GM19455 (cell line): ENCODE data around the gene COL16A1.

Experiments used
- ATAC-seq: cut with Tn5 transposase; IDR thresholded peaks from one replicate; pipeline ENCODE4 v1.9.1; 2021; ENCODE audit not compliant: unreplicated experiment

COL16A1 gene

DNA sequence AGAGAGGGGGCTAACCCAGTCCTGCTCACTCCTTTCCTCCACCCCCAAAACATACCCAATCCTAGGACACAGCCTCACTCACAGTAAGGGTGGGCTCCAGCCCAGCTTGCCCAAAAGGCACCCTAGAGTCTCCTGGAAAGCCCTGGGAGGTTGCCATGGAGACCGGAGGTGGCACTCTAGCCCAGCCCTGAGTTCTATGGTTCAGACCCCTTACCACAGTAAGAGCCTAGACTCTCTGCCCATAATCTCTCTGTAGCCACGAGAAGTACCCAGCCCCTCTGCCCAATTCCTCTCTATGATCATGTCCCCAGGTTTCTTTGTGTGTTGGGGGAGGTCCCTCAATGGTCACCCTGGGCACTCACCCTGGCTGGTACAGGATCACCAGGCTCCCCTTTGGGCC, 14.4 kb downstream of the COL16A1 start:
- ATAC-seq, result no peak

DNA sequence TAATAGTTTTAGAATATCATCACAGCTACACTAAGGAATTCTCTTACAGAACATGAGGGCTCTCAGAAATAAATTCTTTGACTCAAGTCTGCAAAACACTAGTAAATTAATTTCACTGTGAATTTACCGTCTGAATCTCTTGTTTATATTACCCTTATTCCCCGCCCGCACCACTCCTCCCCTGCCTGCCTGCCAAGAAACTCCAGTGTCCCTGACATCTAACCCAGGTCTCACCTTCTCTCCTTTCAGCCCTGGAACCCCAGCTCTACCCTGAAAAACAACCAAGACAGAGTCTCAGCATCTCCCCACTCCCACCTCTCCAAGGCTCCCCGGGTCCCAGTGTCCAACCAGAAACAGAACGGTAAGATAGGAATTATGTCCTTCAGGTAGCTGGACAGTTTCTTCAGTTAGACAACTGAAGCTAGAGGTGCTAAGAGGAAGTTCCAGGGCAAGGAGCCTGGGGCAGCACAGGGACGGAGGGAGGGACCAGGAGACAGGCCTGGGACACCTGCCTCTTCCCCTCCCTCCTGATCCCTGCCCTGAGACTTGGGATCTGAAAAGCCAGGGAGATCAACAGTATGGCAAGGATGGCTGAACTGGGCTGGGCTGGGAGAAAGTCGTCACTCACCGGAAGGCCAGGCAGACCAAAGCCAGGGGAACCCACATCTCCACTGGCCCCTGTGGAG, 15.4 kb downstream of the COL16A1 start:
- no peak for ATAC-seq

GRCh38 chr1:31687601-31688000, 16.2 kb downstream of the COL16A1 start:
- no peak for ATAC-seq

DNA sequence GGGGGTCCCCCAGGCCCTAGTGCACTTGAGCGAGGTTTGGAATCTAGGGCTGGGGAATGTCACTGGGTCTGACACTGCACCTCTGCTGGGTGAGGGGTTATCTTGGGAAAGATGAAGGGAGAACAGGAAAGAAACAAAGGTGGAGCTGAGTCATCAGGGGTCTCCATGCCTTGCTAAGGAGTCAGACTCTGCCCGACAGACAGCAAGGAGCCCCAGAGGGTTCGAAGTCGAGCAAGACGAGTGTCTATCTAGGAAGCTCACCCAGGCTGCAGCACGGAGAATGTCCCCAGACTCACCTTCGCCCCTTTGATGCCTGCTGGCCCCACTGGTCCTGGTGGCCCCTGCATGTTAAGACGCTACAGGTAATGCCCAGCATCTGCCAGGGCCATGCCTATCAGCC, 18.0 kb downstream of the COL16A1 start:
- ATAC-seq, result no peak

- ATAC-seq, result no peak
Observed at GRCh38 chr1:31683997-31684396, 19.8 kb downstream of the COL16A1 start.

DNA sequence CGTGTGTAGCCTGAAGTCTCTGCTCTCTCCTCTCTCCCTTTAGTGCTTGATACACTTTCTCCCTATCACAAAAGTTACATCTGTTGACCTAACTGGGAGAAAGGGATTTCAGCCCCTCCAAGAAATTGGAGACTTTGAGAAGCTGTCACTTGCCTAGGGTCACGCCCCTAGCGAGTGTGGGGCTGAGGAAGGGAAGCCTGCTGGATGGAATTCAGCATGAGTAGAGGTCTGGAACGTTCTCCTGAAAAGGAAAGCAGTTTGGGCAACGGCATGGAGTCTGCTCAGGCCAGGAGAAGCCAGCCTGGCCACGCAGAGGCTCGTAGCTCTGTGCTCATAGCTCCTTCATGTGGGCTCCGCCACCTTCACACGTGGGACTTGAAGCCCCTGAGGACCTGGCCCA, 22.4 kb downstream of the COL16A1 start:
- no peak for ATAC-seq

GRCh38 chr1:31679676-31680230, 24.1 kb downstream of the COL16A1 start:
- ATAC-seq, result no peak

DNA sequence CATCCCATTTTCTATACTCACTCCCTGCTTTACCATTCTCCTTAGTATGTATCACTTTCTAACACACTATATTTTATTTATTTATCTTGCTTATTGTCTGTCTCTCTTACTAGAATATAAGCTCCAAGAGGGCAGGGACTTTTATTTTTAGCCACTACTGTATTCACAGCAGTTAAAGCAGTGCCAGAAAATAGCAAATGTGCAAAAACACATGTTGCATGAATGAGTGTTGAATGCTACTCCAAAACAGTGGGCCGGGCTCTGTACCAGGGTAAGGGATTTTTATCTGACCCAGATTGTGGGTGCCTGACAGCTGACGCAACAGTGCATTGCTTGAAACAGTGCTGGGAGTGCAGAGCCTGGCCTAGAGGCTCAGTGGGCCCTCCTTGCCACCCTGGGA, 24.7 kb downstream of the COL16A1 start:
- ATAC-seq, result no peak

DNA sequence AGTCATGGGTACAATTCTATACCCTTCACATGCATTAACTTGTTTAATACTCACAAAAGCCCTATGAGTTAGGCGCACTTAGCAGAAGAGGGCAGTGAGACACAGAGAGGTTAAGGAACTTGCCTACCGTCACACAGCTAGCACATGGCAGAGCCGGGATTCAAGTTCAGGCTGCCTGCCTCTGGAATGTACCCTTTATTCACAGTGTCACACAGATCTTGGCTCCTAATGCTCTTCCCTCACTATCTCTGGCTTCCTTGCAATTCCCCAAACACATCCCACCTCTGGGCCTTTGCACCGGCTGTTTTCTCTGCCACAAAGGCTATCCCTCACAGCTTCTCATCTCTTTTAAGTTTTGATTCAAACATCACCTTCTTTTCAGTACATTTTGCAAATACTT, 25.1 kb downstream of the COL16A1 start:
- no peak for ATAC-seq

- ATAC-seq, result no peak
Observed at GRCh38 chr1:31677949-31678348, 25.9 kb downstream of the COL16A1 start.

DNA sequence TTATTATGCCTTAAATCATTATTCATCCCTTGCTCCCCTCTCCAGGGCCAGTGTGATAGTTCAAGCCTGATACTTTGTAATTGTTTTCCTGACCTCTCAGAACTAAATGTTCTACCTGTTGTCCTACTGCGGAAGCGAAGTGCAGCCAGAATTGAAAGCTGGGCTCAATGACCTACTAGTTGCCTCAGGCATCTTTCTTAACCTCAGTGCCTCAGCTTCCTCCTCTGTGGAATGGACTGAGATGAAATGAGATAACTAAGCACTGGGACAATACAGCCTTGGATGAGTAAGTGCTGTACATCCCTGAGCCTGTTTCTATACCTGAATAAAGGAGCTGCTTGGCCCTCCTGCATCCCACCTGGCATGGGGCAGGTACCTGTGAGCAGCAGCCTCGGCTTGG, 26.4 kb downstream of the COL16A1 start:
- no peak for ATAC-seq

- no peak for ATAC-seq
Observed at GRCh38 chr1:31675756-31676155, 28.1 kb downstream of the COL16A1 start.

DNA sequence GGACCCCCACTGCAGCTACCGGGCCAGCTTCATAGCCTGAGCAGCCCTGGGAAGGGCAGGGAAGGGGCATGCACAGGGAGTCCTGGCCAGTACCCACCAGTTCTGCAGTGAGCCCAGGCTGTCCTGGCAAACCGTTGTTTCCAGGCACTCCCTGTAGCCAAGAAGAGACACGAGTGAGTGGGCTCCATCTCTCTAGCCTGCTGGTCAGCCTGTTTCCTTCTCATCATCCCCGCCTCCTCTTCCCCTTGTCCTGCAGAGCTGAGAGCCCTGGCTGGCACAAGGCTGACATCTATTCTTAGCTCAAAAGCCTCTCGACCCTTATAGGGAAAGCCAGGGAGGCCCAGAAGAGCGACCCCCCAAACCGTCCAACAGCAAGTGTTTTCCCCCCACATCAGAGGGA, 28.7 kb downstream of the COL16A1 start:
- ATAC-seq, result no peak

- no peak for ATAC-seq
Observed at GRCh38 chr1:31674626-31675025, 29.2 kb downstream of the COL16A1 start.

DNA sequence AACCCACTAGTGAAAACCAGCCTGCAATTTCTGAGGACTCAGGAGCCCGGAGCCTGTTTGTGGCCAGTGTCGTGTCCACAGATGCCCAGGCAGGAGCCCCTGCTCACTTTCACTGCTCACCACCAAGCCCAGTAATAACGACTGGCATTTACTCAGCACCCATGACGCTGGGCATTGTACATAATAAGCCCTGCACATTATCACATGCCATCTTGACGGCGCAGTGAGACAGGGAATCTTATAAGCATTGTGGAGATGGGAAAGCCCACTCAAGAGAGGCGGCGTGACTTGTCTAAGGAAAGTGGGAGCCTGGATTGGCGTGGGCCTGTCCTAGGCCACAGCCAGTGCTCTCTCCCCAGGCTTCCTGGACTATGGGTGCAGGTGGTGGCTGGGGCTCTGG, 30.4 kb downstream of the COL16A1 start:
- ATAC-seq, result no peak

GRCh38 chr1:31672986-31673385, 30.8 kb downstream of the COL16A1 start:
- ATAC-seq, result no peak

DNA sequence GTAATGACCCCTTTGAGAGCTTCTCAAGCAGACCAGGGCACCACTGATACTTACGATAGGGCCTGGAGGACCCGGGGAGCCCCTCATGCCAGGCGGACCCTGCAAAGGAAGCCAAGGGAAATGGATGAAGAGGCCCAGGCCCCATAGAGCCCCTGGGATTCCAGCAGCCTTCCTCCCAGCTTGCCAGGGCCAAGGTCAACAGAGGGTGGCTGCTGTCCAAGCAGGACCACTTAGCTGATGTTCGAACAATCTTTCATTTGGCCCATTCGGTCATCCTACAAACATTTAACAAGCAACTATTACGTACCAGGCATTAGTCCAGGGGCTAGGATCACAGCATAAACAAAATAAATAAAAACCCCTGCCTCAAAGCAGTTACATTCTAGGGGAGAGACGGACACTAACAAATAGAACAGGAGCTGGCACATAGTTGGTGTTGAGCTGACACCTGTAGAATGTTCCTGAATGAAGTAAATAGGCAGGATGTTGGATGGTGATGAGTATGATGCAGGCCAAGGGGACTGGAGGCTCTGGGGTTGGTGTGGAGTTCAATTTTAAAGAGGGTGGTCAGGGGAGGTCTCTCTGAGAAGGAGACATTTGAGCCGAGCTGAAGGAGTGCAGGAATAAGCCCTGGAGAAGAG, 32.1 kb downstream of the COL16A1 start:
- ATAC-seq, result no peak

DNA sequence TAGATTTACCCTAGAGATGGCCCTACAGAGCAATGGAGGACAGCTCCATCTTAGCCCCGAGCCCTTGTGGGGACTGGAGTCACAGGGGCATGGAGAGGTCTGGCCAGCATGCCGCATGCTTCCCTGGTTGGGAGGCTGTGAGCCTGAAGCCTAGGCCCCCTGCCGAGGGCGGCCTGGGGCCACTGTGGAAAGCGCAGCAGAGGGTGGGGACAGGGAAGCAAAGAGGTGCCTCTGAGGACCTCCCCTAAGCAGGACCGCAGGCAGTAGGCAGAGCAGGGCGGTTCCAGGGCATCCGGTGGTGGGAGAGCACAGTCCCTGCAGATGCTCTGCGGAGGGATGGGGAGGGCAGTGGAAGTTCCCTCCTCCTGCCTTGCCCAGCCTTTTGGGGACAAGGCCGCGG, 32.7 kb downstream of the COL16A1 start:
- ATAC-seq, result no peak

GRCh38 chr1:31670593-31670964, 33.2 kb downstream of the COL16A1 start:
- no peak for ATAC-seq

DNA sequence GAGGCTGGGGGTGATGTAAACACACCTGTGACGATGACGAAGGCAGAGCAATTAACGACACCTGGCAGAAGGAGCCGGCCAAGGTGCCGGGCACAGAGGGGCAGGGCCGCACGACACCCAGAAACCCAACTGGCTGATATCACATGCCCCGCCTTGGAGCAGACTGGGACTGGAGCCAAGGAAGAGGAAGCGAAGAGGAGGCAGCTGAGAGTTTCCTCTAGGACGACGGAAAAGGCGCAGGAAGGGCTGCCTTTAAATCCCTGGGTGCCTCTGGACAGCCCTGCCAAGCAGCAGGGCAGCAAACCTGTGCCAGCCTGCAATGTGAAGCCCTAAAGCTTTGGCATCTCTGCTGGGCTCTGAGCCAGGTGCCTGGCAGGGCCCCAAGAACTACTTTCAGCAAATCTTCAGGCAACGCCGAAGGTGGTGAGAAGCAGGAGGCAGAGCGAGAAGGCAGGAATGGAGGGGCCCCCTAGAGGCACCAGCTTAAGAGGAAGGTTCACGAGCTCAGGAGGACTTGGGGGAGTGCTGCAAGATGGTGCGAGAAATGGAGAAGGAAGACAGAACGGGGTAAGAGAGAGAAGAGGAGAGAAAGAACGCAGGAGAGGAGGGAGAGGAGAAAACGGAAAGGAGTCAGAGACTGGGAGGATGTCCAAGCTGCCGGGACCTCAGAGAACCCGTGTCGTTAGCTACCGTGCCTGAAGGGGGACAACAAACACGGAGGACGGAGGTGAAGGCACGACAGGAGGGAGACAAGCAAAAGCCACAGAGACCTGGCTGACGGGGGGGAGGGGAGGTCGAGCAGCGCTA, 33.8 kb downstream of the COL16A1 start:
- ATAC-seq, result no peak

DNA sequence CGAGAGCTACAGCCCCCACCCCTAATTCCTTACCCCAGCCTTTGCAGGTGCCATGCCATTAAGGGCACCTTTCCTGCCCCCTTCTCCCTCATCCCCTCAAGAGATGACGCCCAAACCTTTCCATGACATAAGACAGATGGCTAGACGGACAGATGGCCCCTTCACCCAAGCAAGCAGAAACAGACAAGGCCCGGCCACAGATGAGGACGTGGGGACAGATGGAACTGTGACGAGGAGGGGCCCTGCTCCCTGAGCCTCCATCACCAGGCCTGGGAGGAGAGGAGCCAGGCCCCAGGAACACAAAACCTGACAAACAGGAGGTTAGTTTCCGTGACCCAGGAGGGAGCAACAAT, 34.4 kb downstream of the COL16A1 start:
- ATAC-seq, result no peak

DNA sequence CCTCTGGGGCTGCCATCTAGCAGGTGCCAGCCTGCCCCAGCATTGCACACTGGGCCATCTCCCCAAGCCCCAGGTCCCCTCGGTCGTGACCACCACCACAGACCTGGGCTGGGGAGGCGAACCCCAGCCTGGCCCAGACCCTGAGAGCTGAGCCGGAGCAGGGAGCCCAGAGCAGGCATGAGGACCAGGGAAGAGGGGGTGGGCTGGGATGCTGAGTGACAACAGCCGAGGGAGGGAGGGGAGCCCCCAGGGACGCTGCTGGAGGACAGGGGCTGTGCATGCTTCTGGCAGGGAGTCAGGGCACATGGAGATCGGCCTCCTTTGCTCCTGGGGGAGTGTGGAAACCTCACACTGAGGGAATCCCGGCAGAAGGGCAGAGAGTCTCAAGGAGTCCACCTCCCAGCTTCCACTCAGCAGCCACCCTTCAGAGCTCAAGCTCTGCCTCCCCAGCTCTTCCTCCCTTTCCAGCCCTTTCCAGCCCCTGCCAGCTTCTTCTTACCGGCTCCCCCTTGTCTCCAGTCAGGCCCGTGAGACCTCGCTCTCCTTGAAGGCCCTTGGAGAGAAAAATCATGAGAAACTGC, 35.4 kb downstream of the COL16A1 start:
- ATAC-seq, result no peak
